CD4-positive, alpha-beta T cell treated with Interleukin-2 at 100 ng/mL for 4 hours (primary cell): ENCODE measurements around the gene HDAC1.
"Not testable (repeated sequence)": the region's sequence is repeated elsewhere in the genome, so short reads cannot be mapped to it uniquely, and the experiment has no call there.

Experiments used
- DNase-seq: peaks from one replicate; pipeline ENCODE4 v3.0.0-alpha.2; 2020; ENCODE audit warnings: low spot score

Gene HDAC1

DNA sequence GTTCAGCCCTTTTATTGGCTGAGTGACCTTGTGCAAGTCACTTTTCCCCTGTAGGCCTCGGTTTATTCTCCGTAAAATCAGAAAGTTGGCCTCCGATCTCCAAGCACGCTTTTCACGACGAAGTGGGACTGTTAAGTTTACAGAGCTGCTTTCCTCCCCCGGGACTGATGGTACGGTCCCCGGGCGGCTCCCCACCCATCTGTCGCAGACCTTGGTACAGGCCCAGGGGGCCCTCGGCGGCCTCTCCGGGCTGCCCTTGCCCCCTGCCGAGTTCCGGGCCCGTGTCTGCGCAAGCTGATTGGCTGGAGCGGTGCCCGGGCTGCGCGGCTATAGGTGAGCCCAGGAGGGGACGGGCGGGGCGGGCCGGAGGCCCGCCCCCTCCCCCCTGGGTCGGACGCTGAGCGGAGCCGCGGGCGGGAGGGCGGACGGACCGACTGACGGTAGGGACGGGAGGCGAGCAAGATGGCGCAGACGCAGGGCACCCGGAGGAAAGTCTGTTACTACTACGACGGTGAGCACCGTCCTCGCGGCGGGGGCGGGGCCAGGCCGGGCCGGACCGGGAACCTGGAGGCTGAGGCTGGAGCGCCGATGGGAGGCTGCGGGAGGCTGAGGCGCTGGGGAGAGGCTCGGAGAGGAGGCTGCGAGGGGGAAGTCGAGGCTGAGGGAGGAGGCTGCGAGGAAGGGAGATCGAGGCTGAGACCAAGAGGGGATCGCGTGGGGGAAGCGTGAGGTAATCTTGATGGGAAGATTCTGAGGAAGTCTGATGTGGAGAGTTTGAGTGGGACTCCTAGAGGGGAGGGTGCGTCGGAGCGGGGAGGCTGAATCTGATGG lies at the start of gene HDAC1:
HDAC1 (plus strand) TSS at position 376 of the 831 bp plus-strand sequence; CDS start at position 463, 87 bp downstream.
- peak; percentile 98 for DNase-seq

DNA sequence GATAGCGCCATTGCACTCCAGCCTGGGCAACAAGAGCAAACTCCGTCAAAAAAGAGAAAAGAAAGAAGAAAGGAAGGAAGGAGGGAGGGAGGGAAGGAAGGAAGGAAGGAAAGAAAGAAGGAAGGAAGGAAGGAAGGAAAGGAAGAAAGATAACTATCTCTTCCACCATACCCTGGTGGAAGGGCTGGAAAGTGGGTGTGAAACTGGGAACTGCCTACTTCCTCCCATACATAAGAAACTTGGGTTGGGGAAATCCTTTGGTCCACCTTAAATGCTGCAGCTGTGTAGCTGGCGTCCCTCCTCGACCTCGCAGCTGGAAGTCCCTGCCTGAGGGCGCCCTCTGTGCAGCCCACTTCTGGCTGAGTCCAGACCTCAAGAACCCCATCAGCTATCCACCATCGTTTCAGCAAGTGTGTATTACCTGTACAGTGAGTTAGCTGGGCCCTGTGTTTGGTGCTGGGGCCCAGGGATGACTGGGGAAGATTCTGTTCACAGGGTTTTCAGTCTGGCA lies 49.5 kb upstream of the HDAC1 start:
- no peak for DNase-seq

DNA sequence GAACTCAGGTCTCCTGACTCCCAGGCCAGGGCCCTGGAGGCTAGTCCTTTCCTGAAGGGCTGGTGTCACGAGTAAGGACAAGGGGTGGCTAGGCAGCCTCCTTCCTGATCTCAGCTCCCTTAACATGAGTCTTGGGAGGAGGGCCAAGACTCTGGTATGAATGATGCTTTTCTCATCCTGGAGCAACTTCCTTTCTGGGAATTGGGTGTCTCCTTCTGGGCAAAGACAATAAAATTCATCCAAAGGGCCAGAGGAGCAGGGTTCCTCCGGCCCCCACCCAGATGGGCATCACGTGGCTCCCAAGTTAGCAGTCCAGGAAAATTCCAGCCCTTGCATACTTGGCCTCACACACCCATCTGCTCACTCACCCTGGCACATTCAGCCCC lies 45.0 kb upstream of the HDAC1 start, which contains the start of gene FAM167B:
FAM167B (plus strand) TSS at position 335 of the 386 bp plus-strand sequence. CDS start 200 bp downstream, outside the sequence.
- no peak for DNase-seq

DNA sequence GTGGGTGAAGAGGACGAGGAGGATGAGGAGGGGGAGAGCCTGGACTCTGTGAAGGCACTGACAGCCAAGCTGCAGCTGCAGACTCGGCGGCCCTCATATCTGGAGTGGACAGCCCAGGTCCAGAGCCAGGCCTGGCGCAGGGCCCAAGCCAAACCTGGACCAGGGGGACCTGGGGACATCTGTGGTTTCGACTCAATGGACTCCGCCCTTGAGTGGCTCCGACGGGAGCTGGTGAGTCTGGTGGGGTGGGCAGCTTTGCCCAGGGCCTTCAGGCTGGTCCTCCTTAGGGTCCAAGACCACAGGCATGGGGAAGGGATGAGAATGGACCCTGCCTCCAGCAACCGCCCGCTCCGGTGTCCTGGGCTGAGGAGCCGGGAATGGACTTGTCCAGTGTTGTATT lies 44.4 kb upstream of the HDAC1 start:
- no peak for DNase-seq

DNA sequence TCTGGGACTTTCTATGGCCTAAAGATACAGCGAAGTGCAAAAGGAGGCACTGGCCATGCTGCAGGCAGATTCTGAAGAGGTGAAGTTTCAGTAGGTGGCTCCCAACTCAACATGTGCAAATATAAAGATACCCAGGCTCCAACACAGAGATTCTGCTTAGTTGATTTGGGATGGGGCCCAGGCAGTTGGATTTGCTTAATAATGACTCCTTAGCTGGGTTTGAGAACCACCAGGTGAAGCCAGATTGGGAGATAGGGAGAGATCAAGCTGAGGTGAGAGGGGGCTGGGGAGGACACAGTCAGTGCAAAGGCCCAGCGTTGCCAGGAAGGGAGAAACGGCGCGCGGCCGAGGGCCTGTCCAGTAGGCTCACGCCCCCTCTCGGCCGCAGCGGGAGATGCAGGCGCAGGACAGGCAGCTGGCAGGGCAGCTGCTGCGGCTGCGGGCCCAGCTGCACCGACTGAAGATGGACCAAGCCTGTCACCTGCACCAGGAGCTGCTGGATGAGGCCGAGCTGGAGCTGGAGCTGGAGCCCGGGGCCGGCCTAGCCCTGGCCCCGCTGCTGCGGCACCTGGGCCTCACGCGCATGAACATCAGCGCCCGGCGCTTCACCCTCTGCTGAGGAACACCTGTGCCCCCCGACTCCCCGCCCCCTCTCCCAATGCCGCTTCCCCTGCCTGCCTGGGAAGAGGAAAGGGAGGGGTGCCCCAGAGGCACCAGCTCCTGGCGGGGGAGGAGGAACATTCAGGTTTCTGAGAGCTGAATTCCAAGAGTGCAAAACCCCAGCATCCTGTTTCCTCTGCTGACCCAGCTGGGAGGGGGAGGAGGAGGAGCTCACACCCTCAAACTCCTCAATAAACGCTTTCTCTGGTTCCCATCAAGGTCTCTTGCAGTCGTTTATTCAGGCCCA lies 43.6 kb upstream of the HDAC1 start:
- peak; percentile 78 for DNase-seq

DNA sequence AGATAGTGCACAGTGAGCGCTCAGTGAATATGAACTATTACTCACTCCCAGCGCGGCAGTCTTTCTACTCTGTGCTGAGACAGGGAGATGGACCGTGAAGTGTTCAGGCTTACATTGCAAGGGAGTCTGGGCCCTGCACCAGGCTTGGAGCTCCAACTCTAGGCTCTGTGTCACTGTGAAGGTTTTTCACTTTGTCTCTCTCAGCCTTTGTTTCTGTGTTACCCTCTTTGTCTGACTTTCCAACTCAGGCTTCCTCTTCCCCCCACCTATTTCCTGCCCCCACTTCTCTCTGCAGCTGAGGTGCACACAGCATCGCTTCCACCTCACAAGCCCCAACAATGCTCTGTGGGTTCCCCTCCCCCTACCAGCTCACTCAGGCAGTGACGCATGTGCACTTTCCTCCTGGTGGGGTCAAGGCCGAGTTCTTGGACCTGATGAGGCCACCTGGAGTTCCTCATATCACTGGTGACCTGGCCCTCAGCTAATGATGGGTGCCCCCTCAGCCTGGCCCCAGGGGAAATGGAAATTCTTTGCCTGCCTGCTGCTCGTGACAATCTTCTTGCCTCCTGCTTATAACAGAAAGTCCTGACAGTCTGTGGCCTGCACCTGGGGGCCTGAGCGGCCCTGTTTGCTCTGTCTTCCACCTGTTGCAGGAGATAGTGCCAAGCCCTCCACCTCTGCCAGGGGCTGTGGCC lies 41.9 kb upstream of the HDAC1 start:
- peak; percentile 90 for DNase-seq

DNA sequence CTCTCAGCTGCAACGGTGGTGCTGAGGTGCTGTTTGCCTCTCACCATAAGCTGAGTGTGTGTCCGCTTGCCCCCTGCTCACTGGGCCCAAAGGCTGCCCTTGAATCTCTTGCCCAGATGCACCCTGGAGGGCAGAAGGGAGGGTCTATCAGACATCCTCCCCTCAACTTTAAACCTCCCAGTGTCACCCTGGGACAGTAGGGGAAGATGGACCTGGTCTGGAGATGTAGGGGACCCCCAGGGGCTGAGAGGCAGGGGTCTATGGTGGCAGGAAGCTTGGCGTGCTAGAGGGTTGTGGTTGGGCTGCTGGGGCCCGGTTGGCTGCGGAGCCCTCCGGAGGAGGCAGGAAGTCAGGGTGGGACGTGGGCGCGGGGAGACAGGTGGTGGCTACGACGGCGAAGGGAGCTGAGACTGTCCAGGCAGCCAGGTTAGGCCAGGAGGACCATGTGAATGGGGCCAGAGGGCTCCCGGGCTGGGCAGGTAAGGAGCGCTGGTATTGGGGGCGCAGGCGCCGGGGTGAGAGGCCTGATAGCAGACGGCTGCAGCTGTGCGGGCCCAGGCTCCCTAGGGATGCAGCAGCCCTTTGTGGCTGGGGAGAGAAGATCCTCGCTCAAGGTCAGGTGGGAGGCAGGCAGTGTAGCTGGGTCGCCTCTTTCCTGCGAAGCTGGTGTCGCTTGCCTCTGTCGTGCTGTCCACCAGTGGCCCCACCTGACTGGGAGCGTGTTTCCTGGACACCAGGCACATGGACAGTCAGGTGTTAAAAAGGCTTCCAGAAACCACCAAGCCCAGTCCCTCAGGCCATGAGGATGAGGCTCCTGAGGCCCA lies 40.8 kb upstream of the HDAC1 start, which contains the start of gene LCK:
LCK (plus strand) TSS at position 373 of the 824 bp plus-strand sequence. CDS start 23,065 bp downstream, outside the sequence.
- DNase-seq: peak; percentile 56

DNA sequence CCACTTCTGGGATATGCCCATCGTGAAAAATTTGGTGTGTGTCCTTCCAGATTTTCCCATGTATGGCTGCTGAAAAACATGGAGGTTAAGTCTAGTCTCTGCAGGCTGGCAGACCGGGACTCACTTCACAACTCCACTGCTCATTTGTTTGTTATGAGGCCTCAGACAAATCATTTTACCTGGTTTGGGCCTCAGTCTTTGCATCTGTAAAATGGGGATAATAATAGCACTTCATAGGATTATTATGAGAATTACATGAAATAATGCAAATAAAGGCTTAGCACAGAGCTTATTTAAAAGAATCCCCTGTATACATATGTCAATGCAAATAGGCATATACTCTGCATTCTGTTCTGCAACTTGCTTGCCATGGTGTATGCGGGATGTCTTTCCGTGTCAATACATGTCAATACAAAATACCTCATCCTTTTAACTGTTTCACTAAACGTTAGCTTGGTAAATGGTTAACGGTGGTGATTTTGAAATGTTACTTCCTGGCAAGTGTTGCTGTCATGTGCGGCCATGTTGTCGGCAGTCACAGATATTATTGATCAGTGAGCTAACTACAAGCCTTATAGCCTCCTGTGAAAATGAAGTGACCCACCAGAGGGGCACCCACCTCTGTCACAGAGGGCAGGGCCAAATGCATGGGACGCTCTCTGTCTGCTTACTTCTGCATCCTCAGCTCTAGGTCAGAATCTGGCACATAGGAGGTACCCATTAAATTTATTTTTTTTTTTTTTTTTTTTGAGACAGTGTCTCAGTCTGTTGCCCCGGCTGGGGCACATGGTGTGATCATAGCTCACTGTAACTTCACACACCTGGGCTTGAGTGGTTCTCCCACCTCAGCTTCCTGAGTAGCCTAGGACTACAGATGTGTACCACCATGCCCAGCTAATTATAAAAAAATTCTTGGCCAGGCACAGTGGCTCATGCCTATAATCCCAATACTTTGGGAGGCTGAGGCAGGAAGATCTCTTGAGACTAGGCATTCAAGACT lies 36.5 kb upstream of the HDAC1 start:
- peak; percentile 35 for DNase-seq

DNA sequence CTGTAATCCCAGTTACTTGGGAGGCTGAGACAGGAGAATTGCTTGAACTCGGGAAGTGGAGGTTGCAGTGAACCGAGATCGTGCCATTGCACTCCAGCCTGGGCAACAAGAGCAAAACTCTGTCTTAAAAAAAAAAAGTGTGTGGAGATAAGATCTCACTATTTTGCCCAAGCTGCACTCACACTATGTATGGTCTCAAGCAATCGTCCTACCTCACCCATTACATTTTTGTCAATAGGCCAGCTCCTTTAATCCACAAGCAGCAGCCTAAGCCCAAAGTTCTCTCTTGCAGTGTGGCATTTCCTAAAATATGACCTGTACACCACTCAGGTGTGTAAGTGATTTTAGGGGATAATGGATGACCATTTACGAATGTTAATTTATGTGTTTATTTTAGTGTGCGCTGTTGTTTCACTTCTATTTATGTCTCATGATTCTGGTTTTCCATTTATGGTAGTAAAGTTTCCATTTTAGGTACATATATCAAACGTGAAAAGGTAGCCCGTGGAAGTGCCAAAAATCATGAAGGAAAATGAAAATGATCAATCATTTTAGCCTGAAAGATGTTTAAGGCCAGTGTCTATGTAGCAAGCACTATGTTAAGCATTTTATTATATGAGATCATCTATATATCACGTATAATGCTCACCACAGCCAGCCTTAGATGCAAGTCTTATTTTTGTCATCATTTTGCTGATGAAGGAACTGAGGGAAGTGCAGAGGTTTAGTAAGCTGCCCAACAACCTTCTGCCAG lies 35.2 kb upstream of the HDAC1 start:
- DNase-seq: peak; percentile 42

DNA sequence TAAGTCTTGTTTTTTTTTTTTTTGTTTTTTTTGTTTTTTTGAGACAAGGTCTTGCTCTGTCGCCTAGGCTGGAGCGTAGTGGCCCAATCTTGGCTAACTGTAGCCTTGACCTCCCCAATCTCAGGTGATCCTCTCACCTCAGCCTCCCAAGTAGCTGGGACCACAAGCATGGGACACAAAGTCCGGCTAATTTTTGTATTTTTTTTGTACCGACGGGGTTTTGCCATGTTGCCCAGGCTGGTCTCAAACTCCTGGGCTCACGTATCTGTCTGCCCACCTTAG lies 34.7 kb upstream of the HDAC1 start:
- DNase-seq: no peak

DNA sequence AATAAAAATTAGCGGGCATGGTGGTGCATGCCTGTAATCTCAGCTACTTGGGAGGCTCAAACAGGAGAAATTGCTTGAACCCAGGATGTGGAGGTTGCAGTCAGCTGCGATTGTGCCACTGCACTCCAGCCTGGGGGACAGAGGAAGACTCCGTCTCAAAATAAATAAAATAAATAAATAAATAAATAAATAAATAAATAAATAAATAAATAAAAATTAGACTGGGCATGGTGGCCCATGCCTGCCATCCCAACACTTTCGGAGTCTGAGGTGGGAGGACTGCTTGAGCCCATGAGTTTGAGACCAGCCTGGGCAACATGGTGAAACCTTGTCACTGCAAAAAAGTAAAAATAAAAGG lies 28.7 kb upstream of the HDAC1 start:
- DNase-seq: not testable (repeated sequence)

DNA sequence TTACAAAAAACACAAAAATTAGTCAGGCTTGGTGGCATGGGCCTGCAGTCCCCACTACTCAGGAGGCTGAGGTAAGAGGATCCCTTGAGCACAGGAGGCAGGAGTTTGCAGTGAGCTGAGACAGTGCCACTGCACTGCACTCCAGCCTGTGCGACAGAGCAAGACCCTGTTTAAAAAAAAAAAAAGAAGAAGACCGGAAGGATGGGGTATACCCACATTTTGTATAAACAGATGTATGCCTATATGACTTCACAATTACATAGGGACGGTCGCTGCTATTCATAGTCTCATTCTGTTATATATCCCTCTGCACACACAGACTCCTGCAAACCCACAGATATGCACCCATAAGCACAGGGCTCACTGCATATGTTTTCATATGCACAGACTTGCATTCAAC lies 28.1 kb upstream of the HDAC1 start:
- DNase-seq: peak; percentile 20

DNA sequence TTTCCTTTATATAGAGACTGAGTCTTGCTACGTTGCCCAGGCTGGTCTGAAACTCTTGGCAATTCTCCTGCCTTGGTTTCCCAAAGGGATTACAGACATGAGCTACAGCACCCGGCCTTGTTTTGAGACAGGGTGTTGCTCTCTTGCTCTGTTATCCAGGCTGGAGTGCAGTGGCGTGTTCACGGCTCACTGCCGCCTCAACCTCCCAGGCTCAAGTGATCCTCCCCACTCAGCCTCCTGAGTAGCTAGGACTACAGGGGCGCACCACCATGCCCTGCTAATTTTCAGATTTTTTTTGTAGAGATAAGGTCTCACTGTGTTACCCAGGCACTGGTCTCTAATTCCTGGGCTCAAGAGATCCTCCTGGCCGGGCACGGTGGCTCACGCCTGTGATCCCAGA lies 26.0 kb upstream of the HDAC1 start:
- no peak for DNase-seq

DNA sequence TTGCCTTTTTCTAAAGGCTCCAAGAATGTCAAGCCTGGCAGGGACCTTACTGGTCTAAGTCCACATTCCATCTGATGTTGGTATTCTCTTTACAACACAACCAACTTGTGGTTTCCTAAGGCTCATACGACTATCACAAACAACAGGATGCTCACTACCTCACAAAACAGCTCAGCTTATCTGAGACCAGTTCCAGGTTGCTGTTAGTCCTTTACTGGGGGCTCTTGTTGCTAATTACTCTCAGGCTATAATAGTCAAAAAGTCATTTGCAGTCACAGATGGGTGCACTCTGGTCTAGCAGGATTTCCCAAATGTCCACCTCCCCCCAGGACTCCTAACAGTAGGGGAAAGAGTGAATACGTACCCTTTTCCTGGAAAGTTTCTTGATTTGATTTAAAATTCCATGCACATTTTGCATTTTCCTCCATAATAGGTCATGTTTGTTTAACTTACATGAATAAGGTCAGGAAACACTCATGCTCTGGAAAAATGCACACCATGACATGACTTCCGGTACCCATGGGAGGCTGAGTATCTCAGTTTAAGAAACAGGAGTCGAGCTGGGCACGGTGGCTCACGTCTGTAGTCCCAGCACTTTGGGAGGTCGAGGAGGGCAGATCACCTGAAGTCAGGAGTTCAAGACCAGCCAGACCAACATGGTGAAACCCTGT lies 24.8 kb upstream of the HDAC1 start:
- DNase-seq: no peak

DNA sequence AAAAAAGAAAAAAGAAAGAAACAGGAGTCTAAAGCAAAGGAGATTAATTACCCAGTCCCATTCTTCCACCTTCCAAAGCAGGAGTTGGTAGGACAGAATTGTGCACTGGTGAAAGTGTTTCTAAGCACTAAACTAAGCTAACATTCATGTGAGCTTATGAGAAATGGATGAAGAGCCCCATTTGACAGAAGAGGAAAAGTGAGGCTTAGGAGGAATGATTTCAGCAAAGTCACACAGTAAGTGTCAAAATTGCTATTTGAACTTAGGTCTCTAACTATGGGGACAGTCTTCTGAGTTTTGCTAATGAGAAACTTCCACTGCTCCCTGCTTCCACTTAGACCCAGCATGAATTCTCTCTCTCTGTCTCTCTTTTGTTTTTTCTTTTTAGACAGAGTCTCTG lies 22.1 kb upstream of the HDAC1 start:
- DNase-seq: no peak

DNA sequence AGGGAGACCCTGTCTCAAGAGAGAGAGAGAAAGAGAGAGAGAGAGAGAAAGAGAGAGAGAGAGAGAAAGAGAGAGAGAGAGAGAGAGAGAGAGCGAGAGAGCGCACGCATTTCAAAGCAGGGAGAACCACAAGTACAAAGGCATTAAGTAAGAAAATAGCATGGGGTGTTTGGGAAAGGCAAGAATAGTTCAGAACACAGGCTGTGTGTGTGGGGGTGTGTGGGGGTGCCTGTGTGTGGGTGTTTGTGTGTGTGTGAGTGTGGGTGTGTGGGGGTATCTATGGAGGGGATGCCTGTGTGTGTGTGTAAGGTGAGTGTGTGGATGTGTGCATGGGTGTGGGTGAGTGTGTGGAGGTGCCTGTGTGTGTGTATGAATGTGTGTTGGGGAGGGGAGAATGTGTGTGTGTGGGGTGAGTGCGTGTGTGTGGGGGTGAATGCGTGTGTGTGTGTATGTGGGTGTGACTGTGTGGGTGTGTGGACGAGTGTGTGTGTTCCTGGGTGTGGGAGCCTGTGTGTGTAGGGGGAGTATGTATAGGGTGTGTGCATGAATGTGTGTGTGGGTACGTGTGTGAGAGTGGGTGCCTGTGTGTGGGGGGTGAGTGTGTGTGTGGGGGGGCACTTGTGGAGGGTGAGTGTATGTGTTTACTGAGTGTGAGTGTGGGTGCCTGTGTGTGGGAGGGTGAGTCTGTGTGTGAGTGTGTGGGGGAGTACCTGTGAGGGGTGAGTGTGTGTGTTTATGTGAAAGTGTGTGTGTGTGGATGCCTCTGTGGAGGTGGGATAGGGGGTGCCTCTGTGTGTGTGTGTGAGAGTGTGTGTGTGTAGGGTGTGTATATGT lies 19.1 kb upstream of the HDAC1 start:
- DNase-seq: peak; percentile 45

DNA sequence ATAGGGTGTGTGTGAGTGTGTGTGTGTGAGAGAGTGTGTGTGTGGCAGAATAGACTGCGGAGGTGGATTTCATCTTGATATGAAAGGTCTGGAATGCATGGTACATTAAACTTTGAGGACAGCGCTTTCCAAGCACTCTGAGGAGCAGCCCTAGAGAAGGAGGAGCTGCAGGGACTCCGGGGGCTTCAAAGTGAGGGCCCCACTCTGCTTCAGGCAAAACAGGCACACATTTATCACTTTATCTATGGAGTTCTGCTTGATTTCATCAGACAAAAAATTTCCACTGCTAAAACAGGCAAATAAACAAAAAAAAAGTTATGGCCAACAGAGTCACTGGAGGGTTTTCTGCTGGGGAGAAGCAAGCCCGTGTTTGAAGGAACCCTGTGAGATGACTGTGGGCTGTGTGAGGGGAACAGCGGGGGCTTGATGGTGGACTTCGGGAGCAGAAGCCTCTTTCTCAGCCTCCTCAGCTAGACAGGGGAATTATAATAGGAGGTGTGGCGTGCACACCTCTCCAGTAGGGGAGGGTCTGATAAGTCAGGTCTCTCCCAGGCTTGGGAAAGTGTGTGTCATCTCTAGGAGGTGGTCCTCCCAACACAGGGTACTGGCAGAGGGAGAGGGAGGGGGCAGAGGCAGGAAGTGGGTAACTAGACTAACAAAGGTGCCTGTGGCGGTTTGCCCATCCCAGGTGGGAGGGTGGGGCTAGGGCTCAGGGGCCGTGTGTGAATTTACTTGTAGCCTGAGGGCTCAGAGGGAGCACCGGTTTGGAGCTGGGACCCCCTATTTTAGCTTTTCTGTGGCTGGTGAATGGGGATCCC lies 18.3 kb upstream of the HDAC1 start:
- DNase-seq: peak; percentile 88
